ENCODE results near the gene NUAK1. TPM values are rescaled to one million over a fixed set of nuclear protein-coding genes. Genes with fewer than 3 reads are reported as not detected.

Gene NUAK1
- total RNA-seq, 1 experiment from 2014 or later: 10.1 TPM

- H4K8ac ChIP-seq (replicated peaks; ENCODE audit: insufficient read length, low read depth, low read length): no peak overlapping the region
- H3K4me3 Mint-ChIP-seq: no peak overlapping the region
- peaks cover 16 to 18% of the 10 kb centered on the region in 2 experiments for H3K4me1 Mint-ChIP-seq
- no peaks in the 10 kb centered on the region for H4K20me1 ChIP-seq (ENCODE audit: control insufficient read depth, insufficient read depth, insufficient read length)
- H3K18ac ChIP-seq (ENCODE audit: insufficient read length, low read depth, low read length): no peak overlapping the region
- no peak overlapping the region for H3K27ac ChIP-seq (ENCODE audit: insufficient read length, low read depth, low read length)
- no peak overlapping the region for H3K4ac ChIP-seq (ENCODE audit: low read depth, low read length)
- H2BK20ac ChIP-seq (ENCODE audit: low read depth, low read length, poor library complexity, severe bottlenecking): no peak overlapping the region
- DNase-seq: no peak
- no peak overlapping the region for H3K4me2 ChIP-seq (ENCODE audit: insufficient read depth, insufficient read length, low read length)
- H3K23me2 ChIP-seq (ENCODE audit: insufficient read length, low read depth, low read length, poor library complexity, severe bottlenecking): no peaks in the 10 kb centered on the region
- no peak overlapping the region for H3K9ac ChIP-seq (ENCODE audit: extremely low read depth, insufficient read length, low read length)
- no peak overlapping the region for H2BK120ac ChIP-seq (ENCODE audit: low read depth, low read length, poor library complexity, severe bottlenecking)
- no peak overlapping the region for H2BK12ac ChIP-seq (ENCODE audit: insufficient read length, low read depth, low read length)
- no peak overlapping the region for H2AFZ ChIP-seq (ENCODE audit: low read length)
- no peak overlapping the region for H2AK5ac ChIP-seq (ENCODE audit: insufficient read length, low read length)
- no peak overlapping the region for H3K56ac ChIP-seq (ENCODE audit: insufficient read length, low read depth, low read length)
- H3K36me3 Mint-ChIP-seq (ENCODE audit: insufficient read depth in 1 of 3, low read depth in 3 of 3): peaks cover 0 to 11% (median 2%) of the 10 kb centered on the region in 3 experiments; a peak in 6 of 7 replicates
- no peak for TF ChIP-seq CTCF (conservative IDR thresholded peaks at IDR 0.05)
- H3K79me1 ChIP-seq (ENCODE audit: insufficient read depth, low read depth, low read length, poor library complexity, severe bottlenecking): no peaks in the 10 kb centered on the region
- no peaks in the 10 kb centered on the region for H3K9me3 ChIP-seq (ENCODE audit: control insufficient read depth, low read depth, low read length)
- H3K4me1 ChIP-seq (ENCODE audit: insufficient read depth, low read length): peaks cover 4% of the 10 kb centered on the region; the same call in 1 of the 2 replicates
- no peak overlapping the region for H3K23ac ChIP-seq (ENCODE audit: insufficient read length, low read depth, low read length)
- no peaks in the 10 kb centered on the region for H3K79me2 ChIP-seq (ENCODE audit: insufficient read depth, low read length)
- H3K27me3 ChIP-seq (ENCODE audit: insufficient read depth, low read length): no peaks in the 10 kb centered on the region
- H2BK15ac ChIP-seq (ENCODE audit: low read depth, low read length): no peak overlapping the region
- H4K91ac ChIP-seq (ENCODE audit: insufficient read length, low read depth, low read length): no peak overlapping the region
- H2BK5ac ChIP-seq (ENCODE audit: insufficient read length, low read length): no peak overlapping the region
- no peak overlapping the region; a peak in 1 of 7 replicates for H3K27ac Mint-ChIP-seq
- no peaks in the 10 kb centered on the region for H3K27me3 Mint-ChIP-seq (ENCODE audit: low read depth)
- WGBS (ENCODE audit: extremely low coverage, insufficient read length, low lambda C conversion rate): no CpG with 5 or more reads among the region's 4 CpGs
- H4K5ac ChIP-seq (ENCODE audit: insufficient read length, low read depth, low read length): no peak overlapping the region
- H3K9me3 Mint-ChIP-seq: no peaks in the 10 kb centered on the region
- H3K14ac ChIP-seq (ENCODE audit: insufficient read depth, low read length): no peak overlapping the region
- no peak overlapping the region for H3T11ph ChIP-seq (ENCODE audit: low read length)
Observed at GRCh38 chr12:106088246-106088808, 50.4 kb downstream of the NUAK1 start.

All from H9 (cell line).